Adrenal gland (tissue), 12 donors: Measurements from ENCODE around the gene SEMA3F. TPM values are rescaled to one million over a fixed set of nuclear protein-coding genes. Genes with fewer than 3 reads are reported as not detected.

Experiments used
- DNase-seq, 7 donors: peaks; one replicate each; pipeline ENCODE4 v3.0.0-alpha.2; 2019 to 2020
- H3K27ac ChIP-seq, 5 donors: fragments of 200-600 bp; sonication (generic) in 4 of 5; 1 replicate in 3 of 5; 2 replicates in 2 of 5; pipeline versions ENCODE4 v1.5.1 to v1.8.0; 2016 to 2020; ENCODE audit warnings: mild to moderate bottlenecking in 1 of 5
- H3K27me3 ChIP-seq: fragments of 200-600 bp; 2 replicates; pipeline ENCODE4 v1.8.0; 2021
- H3K36me3 ChIP-seq, 2 donors: fragments of 200-600 bp; replicated peaks in 1 of 2; 1 replicate in 1 of 2; 2 replicates in 1 of 2; pipeline versions ENCODE4 v1.5.1 to v1.8.0; 2018 to 2022
- H3K4me1 ChIP-seq, 2 donors: fragments of 200-600 bp; replicated peaks in 1 of 2; 1 replicate in 1 of 2; 2 replicates in 1 of 2; pipeline versions ENCODE4 v1.5.1 to v1.8.0; 2018 to 2021
- H3K4me3 ChIP-seq, 4 donors: fragments of 200-600 bp; sonication (generic) in 3 of 4; one replicate each; pipeline ENCODE4 v1.5.1; 2016 to 2018
- H3K9me3 ChIP-seq, 3 donors: fragments of 200-600 bp; sonication (generic) in 1 of 3; replicated peaks in 1 of 3; 1 replicate in 2 of 3; 2 replicates in 1 of 3; pipeline versions ENCODE4 v1.5.1 to v1.8.0; 2016 to 2021
- CTCF ChIP-seq, 6 experiments: fragments of 450-650 bp in 4 of 6; fragments of 200-600 bp in 2 of 6; sonication (generic) in 1 of 6; IDR thresholded peaks; 1 replicate in 5 of 6; 2 replicates in 1 of 6; pipeline versions ENCODE4 v1.5.1 to v1.8.0; 2016 to 2021; ENCODE audit warnings: antibody characterized with exemption in 6 of 6, mild to moderate bottlenecking in 2 of 6, moderate library complexity in 1 of 6
- POLR2A ChIP-seq, 2 donors: fragments of 450-650 bp; IDR thresholded peaks; one replicate each; pipeline ENCODE4 v1.6.1; 2017; ENCODE audit warnings: antibody characterized with exemption in 2 of 2, mild to moderate bottlenecking in 2 of 2, moderate library complexity in 1 of 2
- WGBS, 4 donors: extraction: QIAGEN DNeasy Blood & Tissue Kit in 2 of 4; methylation state at CpG; one replicate each; pipeline versions ENCODE4 v1.1.5 to v1.1.7; 2013 to 2017; 5-methylcytosine and 5-hydroxymethylcytosine counted together
- intact Hi-C, 2 donors: fragments of 100-400 bp; cut with DNase I; formaldehyde crosslinking; loops; one replicate each; pipeline versions ENCODE4 v1.14.1 to v1.15.0; 2022 to 2023
- polyA plus RNA-seq, 3 donors: library from polyadenylated mRNA; stranded (reverse); fragments of 200-250 nt in 2 of 3; fragments of 350-450 nt in 1 of 3; fragmentation: Illumina TruSeq in 1 of 3; extraction: RNeasy Lipid Tissue Mini Kit (QIAGEN cat#74804) in 1 of 3; gene quantifications; one replicate each; pipeline ENCODE4 v1.2.3, GENCODE V29; 2013 to 2014
- total RNA-seq, 9 donors: library from RNA; depleted of rRNA in 4 of 9; stranded (reverse); fragments of >200 nt in 4 of 9; fragments of 120-200 nt in 1 of 9; fragmentation: NEBNext Ultra II Directional in 1 of 9; extraction: Animal tissue kit (Norgen Biotek cat#: 25700) in 1 of 9; gene quantifications; one replicate each; pipeline versions ENCODE4 v1.1.0 to v1.2.4, GENCODE V29; 2013 to 2023
- donor health status: healthy with polysubstance abuse.
- donor health status: Bipolar disorder and iron deficiency.
- donor health status: DM: yes; HTN: yes; CAD: no.
- donor health status: DM: no; HTN: no; CAD: no.
- donor health status: DM: no; HTN: no; CAD: no.
- donor health status: DM: yes; HTN: yes; CAD: no.

SEMA3F gene
- total and polyA plus RNA-seq, 12 donors, result 1.6 to 21.1 (median 13.6) TPM

- H3K27me3 ChIP-seq, result no peaks in the 10 kb centered on the region
- H3K27ac ChIP-seq, result peak overlapping the region in 1 of 5 donors; percentile 26
- H3K36me3 ChIP-seq, result no peaks in the 10 kb centered on the region
- no peak overlapping the region for H3K4me3 ChIP-seq
- no peaks in the 10 kb centered on the region for H3K9me3 ChIP-seq
- no peak for DNase-seq
- TF ChIP-seq POLR2A (IDR thresholded peaks at IDR 0.05) (no peak), CTCF (IDR thresholded peaks at IDR 0.05) (no peak)
- 42 to 77% (median 54%) methylated on average over 20 of the region's 20 CpGs for WGBS, 4 donors
- intact Hi-C loops, result no loop called here
- peaks cover 4 to 12% of the 10 kb centered on the region in 2 donors for H3K4me1 ChIP-seq
Observed at GRCh38 chr3:50156549-50157493, 1.7 kb downstream of the SEMA3F start.

DNA sequence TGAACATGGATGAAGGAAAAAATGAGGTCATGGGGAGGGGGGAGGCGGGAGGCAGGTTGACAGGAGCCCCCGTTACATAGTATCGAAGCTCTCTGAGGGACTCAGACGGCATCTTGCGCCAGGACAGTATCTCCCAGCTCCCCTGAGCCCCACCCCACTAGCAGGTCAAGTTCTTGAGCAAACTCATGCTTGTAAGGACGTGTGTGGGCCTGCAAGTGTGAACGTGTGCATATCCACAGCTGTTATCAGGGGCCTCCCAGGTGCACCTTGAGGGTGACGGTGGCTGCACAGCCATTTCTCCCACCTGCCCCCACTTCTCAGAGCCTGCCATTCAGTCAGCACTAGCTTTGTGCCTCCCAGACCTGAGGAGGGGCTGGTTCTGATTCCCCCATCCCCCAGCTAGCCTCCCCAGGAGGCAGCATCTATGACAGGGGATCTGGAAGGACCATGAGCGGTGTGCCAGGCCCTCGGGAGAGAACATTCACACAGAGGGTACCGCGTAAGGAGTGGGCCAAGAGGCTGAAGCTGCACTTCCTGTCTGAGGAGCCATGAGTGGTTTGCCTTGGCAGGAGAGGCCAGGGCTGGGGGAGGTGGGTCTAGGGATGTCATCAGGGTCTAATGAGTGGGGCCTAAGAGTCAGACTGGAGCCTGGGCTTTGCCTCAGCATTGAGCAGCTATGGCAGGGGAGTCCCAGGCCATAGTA is 2.9 kb downstream of the SEMA3F start:
- no peaks in the 10 kb centered on the region for H3K27me3 ChIP-seq
- H3K9me3 ChIP-seq, result no peaks in the 10 kb centered on the region
- intact Hi-C loops, result no loop called here
- TF ChIP-seq POLR2A (IDR thresholded peaks at IDR 0.05), result no peak
- TF ChIP-seq CTCF (IDR thresholded peaks at IDR 0.05), result no peak
- no peak for DNase-seq
- H3K27ac ChIP-seq, result peak overlapping the region in 1 of 5 donors; percentile 65
- no peaks in the 10 kb centered on the region for H3K36me3 ChIP-seq
- WGBS, 4 donors, result 67 to 87% (median 81%) methylated on average over 7 to 12 of the region's 12 CpGs
- peaks cover 4 to 12% of the 10 kb centered on the region in 2 donors for H3K4me1 ChIP-seq
- H3K4me3 ChIP-seq, result no peak overlapping the region

- no peak overlapping the region for H3K4me3 ChIP-seq
- no peaks in the 10 kb centered on the region for H3K9me3 ChIP-seq
- TF ChIP-seq CTCF (IDR thresholded peaks at IDR 0.05), result no peak
- no peak for TF ChIP-seq POLR2A (IDR thresholded peaks at IDR 0.05)
- WGBS, 4 donors, result 68 to 91% (median 75%) methylated on average over 10 of the region's 10 CpGs
- intact Hi-C loops, result no loop called here
- DNase-seq, result no peak
- no peaks in the 10 kb centered on the region for H3K27me3 ChIP-seq
- peak overlapping the region in 1 of 5 donors; percentile 65 for H3K27ac ChIP-seq
- H3K4me1 ChIP-seq, result peaks cover 4 to 12% of the 10 kb centered on the region in 2 donors
- H3K36me3 ChIP-seq, result no peaks in the 10 kb centered on the region
Observed at GRCh38 chr3:50158530-50159146, 3.5 kb downstream of the SEMA3F start.

DNA sequence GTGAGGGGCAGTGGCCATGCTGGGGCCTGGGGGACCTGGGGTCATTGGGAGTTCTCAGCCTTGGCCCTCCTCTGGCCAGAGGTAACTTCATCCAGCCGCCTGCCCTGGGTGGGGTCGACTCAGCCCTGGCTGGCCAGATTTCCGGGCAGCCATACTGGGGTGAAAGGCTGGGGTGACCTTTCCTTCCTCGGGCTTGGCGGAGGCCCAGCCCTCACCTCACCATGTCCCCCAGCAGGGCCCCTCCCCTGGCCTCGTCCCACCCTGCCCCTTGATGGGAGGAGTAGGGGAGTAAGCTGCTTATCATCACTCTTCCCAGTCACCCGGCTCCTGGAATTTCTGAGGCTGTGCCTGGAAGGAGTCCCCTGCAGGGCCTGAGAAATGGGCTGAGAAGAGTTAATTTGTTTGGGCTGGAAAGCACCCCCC is 5.4 kb downstream of the SEMA3F start:
- no peaks in the 10 kb centered on the region for H3K36me3 ChIP-seq
- H3K27me3 ChIP-seq, result no peaks in the 10 kb centered on the region
- H3K9me3 ChIP-seq, result no peaks in the 10 kb centered on the region
- peak in 4 of 7 donors; percentile 24 to 61 (median 47) for DNase-seq
- H3K4me3 ChIP-seq, result no peak overlapping the region
- intact Hi-C loops, result no loop called here
- peak overlapping the region in 2 of 5 donors; percentile 3 to 65 for H3K27ac ChIP-seq
- 45 to 70% (median 63%) methylated on average over 2 to 7 of the region's 7 CpGs for WGBS, 4 donors
- peaks cover 13 to 21% of the 10 kb centered on the region in 2 donors for H3K4me1 ChIP-seq
- TF ChIP-seq POLR2A (IDR thresholded peaks at IDR 0.05) (no peak), CTCF (IDR thresholded peaks at IDR 0.05) (no peak)
